COLO668 (cell line): ENCODE results near the gene MAML2.
"Not testable (repeated sequence)": the region's sequence is repeated elsewhere in the genome, so short reads cannot be mapped to it uniquely, and the experiment has no call there.

ENCODE experiments used
- DNase-seq: peaks from one replicate; lab custom pipeline; 2025; ENCODE audit not compliant: unreplicated experiment; lab: John Stamatoyannopoulos, UW

Gene MAML2

DNA sequence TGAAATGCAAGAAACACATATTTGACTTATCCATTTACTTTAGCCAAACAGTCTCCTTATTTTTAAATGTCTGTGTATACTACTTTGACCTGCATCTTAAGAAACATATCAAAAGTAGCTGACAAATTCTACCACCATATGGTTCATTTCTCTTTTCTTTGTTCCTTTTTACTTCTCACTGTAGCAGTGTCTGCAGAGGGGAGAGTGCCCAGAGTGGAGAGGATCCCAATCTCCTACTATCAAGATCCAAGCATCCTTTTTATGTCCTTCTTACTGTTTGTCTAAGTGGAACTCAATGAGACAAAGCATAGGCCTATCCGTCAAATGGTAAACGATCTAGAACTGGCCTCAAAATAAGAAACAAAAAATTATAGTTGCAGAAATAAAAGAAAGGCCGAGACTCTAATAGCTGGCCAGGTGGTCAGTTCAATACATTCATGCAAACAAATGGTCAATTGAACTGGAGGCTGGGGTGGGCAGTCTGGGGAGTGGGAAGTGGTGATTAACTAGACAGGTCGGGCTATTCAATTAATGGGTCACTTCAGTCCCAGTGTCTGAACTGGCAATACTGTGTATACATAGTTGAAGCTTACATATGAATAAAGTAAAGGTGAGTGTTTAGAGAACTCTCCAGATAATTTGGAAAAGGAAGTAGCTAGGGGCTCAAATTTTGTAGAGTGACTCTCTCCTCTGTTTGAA, 149.1 kb downstream of the MAML2 start:
- DNase-seq = no peak

DNA sequence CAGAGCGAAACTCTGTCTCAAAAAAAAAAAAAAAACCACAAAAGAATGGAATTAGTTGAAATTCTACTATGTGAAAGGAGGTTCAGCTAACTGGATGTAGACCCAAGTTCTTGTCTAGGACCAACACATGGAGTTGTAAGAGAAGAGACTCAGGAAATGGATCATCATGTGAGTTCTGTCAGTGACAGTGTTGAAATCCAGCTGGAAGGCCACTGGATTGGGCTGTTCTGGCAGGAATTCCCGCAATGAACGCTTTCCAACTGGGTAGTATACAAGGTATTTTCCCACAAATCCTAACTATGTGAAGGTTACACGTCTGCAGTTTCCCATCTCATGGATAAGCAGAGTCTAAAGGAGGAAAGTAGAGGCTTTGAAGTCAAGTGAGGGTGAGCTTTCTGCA, 151.2 kb downstream of the MAML2 start:
- no peak for DNase-seq

DNA sequence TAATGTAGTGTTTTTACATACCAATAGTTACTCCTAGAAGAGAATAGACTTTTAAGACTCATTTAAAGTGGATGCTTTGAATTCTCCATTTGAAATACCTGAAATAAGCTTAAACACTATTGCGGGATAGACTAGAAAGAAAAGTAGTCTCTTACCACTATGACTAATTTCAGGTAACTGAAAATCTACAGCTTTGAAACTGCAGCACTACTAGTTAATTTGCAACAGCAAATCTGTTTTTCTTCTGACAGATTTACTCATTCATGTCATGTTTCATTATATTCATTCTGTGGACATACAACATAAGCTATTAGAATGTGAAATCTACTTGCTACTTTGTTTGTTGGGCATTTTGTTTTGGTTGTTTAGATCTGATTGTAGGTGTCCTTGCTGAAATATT, 153.6 kb downstream of the MAML2 start:
- no peak for DNase-seq

DNA sequence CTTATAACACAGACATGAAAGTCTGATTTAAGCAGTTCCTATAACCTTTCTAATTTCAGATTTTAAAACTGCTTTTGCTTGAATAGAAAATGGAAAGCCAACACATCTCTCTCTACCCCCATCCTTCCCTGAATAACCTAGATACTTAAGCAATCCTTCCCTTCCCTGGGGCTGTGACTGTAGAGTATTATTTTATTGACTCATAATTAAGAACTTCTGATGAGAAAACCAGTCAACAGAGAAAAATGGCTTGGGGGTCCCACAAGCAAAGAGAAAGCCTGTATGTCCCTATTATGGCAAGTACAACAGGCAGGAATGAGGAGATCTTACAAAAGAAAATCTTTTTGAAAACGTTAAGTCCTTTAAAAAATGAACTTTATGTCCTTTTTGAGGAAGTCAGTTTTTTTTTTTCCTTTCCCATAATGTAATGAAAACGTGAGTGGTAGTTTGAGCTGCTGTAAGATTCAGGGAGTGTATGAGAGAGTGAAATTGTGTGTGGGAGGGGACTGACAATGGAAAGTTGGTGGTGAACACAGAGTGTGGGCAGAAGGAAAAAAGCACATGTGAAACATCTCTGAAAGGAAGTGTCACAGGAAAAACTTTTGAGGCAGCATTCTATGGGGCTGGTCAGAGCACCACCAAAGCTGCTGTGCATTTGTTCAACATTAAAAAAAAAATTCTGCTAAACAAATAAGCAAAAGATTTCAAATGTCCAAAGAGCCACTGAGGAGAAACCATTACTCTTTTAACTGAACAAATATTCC, 154.6 kb downstream of the MAML2 start:
- no peak for DNase-seq

DNA sequence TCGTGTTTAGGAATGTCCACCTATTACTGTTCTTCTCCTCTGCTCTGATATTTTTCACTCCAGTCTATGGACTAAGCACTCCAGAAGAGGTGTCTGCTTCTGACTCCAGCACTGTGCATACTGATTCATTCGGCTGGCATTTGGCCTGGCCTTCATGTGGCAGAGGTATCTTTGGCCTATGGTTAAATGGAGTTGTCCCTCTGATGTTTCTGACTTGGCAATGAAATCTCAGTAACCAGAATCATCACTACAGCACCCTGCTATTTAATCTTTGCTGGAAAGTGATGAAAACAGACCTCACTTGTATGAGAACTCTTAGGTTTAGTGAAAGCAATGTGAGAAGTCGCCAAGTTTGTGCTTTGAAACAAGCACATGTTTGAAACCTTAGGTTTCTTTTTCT, 155.2 kb downstream of the MAML2 start:
- DNase-seq = no peak

DNA sequence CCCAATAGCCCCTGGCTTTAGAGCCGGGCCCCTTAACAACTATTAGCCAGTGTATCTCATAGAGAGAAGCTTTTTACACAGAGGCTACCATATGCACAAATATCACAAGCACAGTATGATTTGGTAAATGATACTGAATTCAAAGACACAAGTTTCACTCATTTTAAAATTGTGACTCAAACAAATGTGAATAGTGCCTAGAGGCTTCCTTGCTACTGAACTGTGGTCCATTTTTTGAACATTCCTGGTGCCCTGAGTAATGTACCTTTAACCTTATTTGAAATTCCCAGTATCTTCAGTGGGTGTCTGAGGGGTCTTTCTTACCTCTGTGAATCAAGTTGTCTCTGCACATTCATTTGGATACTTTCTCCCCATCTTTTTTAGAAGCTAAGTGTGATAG, 156.2 kb downstream of the MAML2 start:
- no peak for DNase-seq

DNA sequence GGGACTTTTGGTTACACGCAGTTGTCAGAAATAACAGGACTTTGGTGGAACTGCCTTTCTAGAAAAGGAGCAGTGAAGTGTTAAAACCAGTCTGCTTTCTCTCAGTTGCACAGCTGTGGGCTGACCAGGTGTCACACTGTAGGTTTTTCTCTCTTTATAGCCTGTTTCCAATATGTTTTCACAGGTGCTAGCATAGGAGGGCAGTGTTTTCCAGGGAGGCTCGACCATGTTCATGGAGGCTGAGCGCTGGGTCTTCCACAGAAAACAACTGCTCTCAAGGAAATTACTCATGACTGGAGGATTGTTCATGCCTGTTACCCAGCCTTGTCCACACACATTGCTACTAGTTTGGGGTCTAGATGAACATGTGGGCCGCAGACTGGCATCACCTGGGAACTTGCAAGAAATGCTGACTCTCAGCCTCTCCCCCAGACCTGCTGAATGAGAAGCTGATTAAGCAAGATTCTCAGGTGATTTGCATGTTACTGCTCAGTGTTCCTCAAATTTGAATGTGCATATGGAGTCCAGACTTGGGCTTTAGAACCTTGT, 157.7 kb downstream of the MAML2 start:
- DNase-seq = no peak

DNA sequence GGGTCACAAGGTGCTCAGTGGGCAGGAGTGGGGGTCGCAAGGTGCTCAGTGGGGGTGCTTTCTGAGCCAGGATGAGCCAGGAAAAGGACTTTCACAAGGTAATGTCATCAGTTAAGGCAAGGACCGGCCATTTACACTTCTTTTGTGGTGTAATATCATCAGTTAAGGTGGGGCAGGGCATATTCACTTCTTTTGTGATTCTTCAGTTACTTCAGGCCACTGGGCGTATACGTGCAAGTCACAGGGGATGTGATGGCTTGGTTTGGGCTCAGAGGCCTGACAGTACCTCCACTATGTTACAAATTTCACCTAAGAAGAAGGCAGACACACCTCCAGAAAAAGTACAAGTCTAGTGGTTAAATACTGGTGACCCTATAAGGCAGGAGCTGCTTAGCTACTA, 162.1 kb downstream of the MAML2 start:
- not testable (repeated sequence) for DNase-seq

DNA sequence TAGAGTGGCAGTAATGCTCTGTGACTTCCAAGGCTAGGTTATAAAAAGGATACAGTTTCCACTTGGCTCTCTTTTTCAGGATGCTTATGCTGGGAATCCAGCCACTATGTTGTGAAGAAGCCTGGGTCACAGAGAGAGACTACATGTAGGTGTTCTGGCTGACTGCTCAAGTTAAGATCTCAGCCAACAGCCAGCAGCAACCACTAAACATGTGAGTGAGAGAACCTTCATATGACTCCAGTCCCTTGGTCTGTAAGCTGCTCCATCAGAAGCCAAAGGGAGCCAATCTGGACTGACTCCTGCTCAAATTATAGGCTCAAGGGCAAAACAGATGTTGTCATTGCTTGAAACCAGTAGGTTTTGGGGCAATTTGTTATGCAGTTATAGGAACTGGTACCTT, 162.7 kb downstream of the MAML2 start:
- no peak for DNase-seq

DNA sequence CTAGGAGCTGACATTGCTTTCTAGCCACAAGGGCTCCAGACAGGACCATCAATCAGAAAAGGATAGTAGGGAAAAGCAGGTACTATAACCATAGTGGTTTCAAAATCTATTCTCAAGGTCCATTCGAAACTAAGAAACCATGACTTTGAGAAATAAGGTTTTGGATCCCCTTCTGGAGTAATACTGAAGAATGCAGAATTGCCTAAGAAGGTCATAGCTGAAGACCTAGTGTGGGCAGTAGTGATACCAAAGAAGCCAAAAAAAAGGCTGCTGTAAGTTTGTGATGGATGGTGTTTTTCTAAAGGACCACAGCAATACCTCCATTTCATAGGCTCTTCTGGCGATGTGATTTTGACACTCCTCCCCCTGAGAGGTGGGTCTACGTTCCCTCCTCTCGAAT, 163.1 kb downstream of the MAML2 start:
- DNase-seq = no peak

DNA sequence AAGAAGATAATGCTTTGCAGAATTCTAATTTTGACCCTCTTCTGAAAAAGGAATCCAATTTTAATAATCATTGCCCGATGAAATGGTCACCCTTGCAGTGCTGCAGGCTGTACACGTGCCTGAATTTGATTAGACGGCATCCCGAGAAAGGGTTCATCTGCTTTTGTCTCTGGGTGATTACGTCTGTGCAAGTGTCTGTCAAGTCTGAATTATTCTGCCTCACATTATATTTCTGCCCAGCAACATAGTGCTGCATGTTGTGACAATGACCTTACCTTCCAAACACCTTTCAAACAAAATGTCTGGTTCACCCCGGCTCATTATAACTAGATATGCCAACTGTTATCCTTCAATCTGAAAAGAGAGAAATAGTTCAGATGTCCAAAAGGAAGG, 164.1 kb downstream of the MAML2 start:
- no peak for DNase-seq

DNA sequence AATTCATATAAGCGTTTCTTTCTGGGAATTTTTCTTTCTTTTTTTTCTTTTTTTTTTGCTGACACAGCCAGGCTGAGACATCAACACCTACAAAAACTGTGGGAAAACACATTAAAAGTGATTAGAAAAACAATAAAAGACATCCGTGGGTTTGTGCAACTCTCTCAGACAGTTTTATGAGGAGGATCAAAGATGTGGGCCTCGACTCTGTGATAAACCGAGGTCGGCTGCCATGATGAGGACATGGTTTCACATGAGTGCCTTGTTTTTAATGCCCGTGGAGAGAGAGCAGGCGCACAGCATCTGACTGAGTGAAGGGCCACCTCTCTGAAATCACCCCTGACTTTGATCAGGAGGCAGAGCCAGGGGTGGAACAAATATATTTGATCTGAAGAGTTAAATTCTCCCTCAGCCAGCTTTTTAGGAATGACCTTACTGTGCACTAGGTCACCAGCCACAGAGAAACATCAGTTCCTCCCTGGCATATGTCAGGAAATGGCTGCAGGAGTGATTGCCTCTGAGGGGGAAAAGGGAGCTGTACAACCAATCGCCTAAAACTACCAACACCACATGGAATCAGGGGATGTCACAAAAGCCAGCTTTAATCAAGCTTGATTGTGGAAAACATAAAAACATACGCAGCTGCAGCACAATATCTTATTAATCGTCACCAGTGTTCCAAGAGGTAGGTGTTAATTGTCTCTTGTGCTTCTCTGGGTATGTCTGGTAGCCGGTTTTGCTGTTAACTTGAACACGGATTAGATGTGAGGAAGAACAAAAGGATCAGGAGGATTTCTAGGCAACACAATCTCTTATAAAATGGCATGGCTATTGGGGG, 164.7 kb downstream of the MAML2 start:
- DNase-seq = no peak

DNA sequence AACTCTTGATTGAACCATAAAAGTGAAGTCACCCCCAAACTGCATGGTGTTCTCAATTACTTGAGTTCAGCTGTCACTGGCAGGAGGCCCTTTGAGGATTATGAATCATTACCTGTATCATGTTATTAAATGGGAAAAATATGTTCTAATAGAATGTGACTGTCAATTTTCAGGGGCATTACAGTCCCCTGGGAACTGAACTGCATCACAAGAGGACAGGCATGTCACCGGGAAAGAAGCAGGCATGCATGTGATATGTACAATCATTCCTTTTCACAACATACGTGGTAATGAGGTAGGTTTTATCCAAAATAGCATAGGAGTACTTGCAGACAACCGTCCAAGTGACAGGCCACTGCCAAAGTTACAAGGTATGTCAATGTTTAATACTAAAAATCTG, 165.8 kb downstream of the MAML2 start:
- no peak for DNase-seq

DNA sequence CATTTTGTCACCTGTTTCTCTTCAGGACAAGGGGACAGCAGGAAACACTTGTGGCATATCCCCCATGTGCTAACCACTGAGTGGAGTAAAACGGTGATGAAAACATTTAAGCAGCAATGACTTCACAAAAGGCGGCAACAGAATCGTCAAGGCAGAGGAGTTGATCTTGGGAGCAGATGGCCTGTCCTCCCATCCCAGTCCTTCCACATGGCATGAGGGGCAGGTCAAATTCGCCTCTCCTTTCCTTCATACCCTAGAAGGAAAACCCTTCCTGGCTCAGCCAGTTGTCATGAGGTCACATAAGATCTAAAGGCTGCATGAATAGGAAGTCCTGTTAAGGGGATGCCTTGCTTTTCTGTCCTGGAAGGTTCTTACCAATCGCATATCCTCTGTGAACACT, 169.1 kb downstream of the MAML2 start:
- no peak for DNase-seq

DNA sequence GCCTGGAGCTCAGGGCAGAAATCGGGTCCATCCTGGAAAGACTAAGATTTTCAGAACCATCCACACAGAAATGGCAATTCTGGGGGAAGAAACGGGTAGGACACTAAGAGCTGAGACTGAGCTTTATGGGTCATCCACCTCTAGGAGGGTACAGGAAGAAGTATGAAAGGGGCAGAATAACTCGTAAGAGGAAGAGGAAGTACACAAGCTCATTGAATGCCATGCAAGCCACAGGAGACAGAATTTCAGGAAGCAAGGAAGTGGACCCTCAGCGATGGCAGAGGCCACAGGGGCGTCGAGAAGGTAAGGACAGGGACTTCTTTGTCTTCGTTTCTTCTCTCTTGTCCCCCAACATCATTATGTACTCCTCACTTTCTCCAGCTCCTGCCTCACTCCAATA, 169.6 kb downstream of the MAML2 start:
- no peak for DNase-seq

DNA sequence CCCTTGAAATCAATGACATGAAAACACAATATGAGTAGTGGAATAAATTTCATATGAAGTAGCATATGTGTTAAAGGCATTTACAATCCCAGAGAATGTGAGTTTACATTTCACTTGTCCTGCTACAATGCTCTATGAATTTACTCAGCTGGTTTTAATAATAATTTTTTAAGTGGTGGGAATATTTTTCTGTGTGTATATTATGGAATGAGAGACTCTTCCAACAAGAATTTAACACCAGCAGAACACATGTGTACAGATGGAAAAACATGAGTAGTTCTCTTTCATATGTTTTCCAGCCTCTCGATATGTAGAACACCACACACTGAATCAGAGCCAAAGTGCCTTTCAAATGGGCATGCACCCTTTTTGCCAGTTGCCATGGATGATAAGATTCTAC, 170.4 kb downstream of the MAML2 start:
- DNase-seq = no peak

DNA sequence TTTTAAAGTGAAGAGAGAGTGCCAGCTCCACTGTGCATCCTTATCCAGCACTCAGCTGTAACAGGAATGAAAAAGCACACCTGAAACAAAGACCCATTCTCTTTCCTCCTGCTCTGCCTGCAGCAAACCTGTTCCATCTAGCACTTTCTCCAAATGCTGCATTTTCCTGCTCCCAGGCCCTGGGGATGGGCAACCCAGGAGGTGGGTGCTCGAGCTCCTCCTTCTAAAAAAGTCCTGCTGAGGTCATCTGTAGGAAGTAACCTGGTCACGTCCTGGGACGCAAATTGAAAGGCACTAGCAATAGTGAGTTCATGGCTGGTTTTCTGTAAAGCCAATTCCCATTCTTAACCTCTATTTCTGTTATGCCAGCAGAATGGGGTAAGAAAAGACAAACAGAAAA, 173.7 kb downstream of the MAML2 start:
- DNase-seq = no peak

DNA sequence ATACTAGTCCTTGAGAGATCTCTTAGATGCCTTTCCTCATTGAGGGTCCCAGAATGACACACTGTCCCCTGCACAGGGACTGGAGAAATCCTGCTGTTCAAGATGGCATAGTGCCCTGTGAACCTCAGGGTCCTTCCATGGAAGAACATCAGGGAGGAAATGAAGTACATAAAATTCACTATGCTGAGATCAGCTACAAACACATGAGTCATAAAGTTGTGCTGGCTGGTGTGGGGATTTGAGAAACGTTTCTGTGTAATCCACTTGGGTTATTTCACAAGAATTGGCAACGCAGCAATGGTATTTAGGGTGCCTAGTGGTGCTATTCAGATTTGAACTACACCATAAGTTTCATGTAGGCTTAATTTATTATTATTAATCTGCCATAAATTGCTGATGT, 174.4 kb downstream of the MAML2 start:
- no peak for DNase-seq

DNA sequence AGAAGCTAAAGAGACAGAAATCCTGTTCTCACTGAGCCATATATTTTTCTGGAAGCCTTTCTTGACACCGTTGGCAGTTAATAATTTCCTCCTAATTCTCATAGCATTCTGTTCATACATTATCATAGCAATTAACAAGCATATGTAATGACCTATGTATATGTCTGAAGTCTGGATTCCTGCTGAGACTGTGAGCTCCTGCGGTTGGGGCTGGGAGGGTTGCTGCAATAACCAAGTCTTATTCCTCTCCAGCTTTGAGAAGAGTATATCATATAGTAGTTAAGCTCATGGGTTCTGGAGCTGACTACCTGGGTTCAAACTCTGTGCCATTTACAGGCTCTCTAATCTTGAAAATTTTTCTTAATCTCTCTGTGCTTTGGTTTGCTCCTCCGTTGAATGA, 175.2 kb downstream of the MAML2 start:
- no peak for DNase-seq

DNA sequence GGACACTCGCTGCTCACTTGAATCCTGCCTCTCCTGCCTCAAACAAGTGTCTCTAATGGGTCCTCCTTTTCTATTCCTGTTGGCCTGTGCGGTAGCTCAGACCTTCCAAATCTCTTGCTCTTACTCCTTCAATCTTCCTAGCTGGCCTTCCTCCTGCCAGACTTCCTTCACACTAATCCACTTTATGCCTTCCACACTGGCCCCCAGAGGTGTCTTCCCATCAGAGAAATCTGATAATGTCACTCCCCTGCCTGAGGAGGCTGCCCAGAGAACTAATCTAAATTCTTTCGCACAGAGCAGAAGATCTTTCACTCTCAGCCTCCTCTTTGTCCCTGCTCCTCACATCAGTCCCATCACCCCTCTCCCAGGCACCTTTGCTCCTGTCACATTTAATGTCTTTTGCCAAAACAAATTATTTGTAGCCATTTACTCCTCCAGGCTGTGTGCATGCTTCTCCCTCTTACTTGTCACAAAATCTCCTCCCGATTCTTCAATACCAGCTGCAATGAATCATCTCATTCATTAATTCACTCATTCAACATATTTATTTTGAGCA, 175.7 kb downstream of the MAML2 start:
- DNase-seq = no peak

DNA sequence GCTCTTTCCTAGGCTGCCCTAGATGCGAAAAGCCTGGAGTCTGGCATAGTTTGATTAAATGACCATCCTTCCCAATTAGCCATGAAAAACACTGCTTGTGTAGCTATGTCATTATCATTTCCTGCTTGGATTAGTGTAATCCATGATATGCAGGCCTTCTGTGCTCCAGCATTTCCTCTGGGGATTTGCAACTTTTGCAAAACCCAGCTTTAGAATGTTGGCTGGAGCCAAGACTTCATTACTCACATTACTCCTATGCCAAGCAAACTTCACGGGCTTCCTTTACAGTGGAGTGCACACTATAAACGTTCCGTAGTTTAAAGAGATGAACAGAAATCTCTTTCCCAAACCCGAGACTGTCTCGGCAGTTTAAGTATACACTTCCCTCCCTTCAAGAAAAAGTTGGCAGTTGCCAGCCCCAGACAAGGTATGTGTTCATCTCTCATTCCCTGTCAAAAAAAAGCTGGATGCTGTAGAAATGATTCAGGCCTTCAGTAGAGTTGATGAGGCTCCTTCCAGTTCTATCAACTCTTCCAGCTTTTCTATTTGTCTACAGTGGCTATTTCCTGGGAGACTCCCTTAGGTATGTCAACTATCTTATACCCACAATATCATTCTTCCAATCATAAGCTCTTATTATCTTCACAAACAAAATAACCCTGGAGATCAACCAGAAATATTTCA, 180.0 kb downstream of the MAML2 start:
- no peak for DNase-seq
